ENCODE data around the gene MYO15A.

- TF ChIP-seq EP300 (IDR thresholded peaks at IDR 0.05): no peak
- TF ChIP-seq CTCF (IDR thresholded peaks at IDR 0.05): no peak
Observed at GRCh38 chr17:18100616-18101015, 7.9 kb upstream of the MYO15A start.

Data from stomach (tissue), 4 donors.